ENCODE measurements around the gene LCTL. TPM values are rescaled to one million over a fixed set of nuclear protein-coding genes. Genes with fewer than 3 reads are reported as not detected.

Gene LCTL
- total and polyA plus RNA-seq, 10 of the 15 experiments (the other 5 are each of a cell fraction or from before 2014, with no cell fraction given), result 0.07 to 0.76 (median 0.40) TPM; not detected in 5

DNA sequence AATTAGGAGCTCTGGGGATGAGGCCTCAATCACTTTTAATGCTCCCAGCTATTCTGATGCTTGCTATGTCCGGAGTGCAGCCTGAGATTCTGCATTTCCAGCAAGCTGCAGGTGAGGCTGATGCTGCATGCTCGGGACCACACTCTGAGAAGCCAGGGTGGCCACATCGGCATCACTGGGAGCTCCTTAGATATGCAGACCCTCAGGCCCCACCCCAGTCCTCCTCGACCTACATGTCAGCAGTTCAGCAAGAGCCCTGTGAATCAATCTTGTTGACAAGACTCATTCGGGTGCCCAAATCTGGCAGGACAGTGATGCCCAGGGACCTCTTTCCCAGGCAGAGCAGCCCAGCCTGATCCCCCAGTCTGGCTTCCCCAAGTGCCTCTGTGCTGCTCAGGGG, 44.1 kb upstream of the LCTL start:
- no TSS peak for BruUV-seq (replicated peaks)
- WGBS (ENCODE audit: insufficient coverage, insufficient replicate concordance, low lambda C conversion rate, missing lambda C conversion rate), result 16% methylated on average over 5 of the region's 5 CpGs
- SMC1A ChIA-PET (ENCODE audit: uncharacterized antibody, unreplicated experiment), result no interaction called here
- no peaks in the 10 kb centered on the region for H4K20me1 ChIP-seq (ENCODE audit: control insufficient read depth, insufficient read depth)
- no peak overlapping the region for H2AFZ ChIP-seq (ENCODE audit: control insufficient read depth, low read depth, low read length)
- H3K27me3 ChIP-seq (replicated peaks in 1 of 2; ENCODE audit: control insufficient read depth in 2 of 2, insufficient read depth in 2 of 2, low read length in 1 of 2), result no peaks in the 10 kb centered on the region; a peak in 1 of 4 replicates
- DNase-seq (ENCODE audit: low read depth, low spot score), result no peak
- RAD21 ChIA-PET (ENCODE audit: unreplicated experiment), result no interaction called here
- POLR2A ChIA-PET, result no interaction called here
- intact Hi-C loops (cut with micrococcal nuclease; ENCODE audit: unreplicated experiment) (loop anchor here (10.0 kb wide), 1 partner anchor 95 kb away; the partner anchor contains the start of gene SMAD6), in situ Hi-C loops (cut with MboI) (loop anchor here (10.0 to 25.0 kb wide), 2 partner anchors 152 to 235 kb away; no protein-coding TSS in a partner anchor)
- H3K9me3 ChIP-seq (replicated peaks; ENCODE audit: control insufficient read depth, insufficient read depth, low read length), result no peaks in the 10 kb centered on the region
- no peak overlapping the region for H3K9ac ChIP-seq (ENCODE audit: control insufficient read depth, insufficient read depth, low read length)
- H3K79me2 ChIP-seq (ENCODE audit: control insufficient read depth, insufficient read depth, low read length), result no peaks in the 10 kb centered on the region
- no peak overlapping the region for H3K4me3 ChIP-seq
- H3K4me1 ChIP-seq (ENCODE audit: control insufficient read depth, insufficient read depth, low read length), result no peaks in the 10 kb centered on the region; the same call in 1 of the 2 replicates
- H3K4me2 ChIP-seq (ENCODE audit: control insufficient read depth, insufficient read depth), result no peak overlapping the region
- no peaks in the 10 kb centered on the region for H3K36me3 ChIP-seq (ENCODE audit: control insufficient read depth in 2 of 2, insufficient read depth in 2 of 2, low read length in 1 of 2)
- no peak for ATAC-seq
- CTCF ChIA-PET, result interaction anchor here (2.2 kb wide), 1 partner anchor 9 kb away, joined by 13 read pairs; no protein-coding TSS in a partner anchor
- no peak for FAIRE-seq
- H3K27ac ChIP-seq (ENCODE audit: control insufficient read depth, insufficient read depth), result no peak overlapping the region
- no peak for TF ChIP-seq SMAD1 (IDR thresholded peaks at IDR 0.05; ENCODE audit: low read depth, partially characterized antibody)
- no peak for TF ChIP-seq MEF2B (IDR thresholded peaks at IDR 0.05; ENCODE audit: partially characterized antibody, poor library complexity, severe bottlenecking)
- TF ChIP-seq, protein P1, sequence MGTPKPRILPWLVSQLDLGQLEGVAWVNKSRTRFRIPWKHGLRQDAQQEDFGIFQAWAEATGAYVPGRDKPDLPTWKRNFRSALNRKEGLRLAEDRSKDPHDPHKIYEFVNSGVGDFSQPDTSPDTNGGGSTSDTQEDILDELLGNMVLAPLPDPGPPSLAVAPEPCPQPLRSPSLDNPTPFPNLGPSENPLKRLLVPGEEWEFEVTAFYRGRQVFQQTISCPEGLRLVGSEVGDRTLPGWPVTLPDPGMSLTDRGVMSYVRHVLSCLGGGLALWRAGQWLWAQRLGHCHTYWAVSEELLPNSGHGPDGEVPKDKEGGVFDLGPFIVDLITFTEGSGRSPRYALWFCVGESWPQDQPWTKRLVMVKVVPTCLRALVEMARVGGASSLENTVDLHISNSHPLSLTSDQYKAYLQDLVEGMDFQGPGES (IDR thresholded peaks at IDR 0.05), result no peak
- TF ChIP-seq POU2F2 (IDR thresholded peaks at IDR 0.05; ENCODE audit: borderline replicate concordance, low read depth, low read length), result no peak
- TF ChIP-seq RAD21 (IDR thresholded peaks at IDR 0.05; ENCODE audit: insufficient read depth, low read depth, low read length), result no peak
- TF ChIP-seq, protein P2, sequence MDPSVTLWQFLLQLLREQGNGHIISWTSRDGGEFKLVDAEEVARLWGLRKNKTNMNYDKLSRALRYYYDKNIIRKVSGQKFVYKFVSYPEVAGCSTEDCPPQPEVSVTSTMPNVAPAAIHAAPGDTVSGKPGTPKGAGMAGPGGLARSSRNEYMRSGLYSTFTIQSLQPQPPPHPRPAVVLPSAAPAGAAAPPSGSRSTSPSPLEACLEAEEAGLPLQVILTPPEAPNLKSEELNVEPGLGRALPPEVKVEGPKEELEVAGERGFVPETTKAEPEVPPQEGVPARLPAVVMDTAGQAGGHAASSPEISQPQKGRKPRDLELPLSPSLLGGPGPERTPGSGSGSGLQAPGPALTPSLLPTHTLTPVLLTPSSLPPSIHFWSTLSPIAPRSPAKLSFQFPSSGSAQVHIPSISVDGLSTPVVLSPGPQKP (IDR thresholded peaks at IDR 0.05; ENCODE audit: low read depth, low read length), result no peak
- TF ChIP-seq, protein P3, sequence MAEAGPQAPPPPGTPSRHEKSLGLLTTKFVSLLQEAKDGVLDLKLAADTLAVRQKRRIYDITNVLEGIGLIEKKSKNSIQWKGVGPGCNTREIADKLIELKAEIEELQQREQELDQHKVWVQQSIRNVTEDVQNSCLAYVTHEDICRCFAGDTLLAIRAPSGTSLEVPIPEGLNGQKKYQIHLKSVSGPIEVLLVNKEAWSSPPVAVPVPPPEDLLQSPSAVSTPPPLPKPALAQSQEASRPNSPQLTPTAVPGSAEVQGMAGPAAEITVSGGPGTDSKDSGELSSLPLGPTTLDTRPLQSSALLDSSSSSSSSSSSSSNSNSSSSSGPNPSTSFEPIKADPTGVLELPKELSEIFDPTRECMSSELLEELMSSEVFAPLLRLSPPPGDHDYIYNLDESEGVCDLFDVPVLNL (IDR thresholded peaks at IDR 0.05; ENCODE audit: low read depth, low read length), result no peak
- no peak for TF ChIP-seq MYB (IDR thresholded peaks at IDR 0.05; ENCODE audit: borderline replicate concordance, low read depth, low read length)
- no peak for TF ChIP-seq NR2C1 (IDR thresholded peaks at IDR 0.05)
- TF ChIP-seq GATAD2B (conservative IDR thresholded peaks at IDR 0.05; ENCODE audit: low read depth), result no peak
- no peak for TF ChIP-seq CREB1 (IDR thresholded peaks at IDR 0.05; ENCODE audit: low read depth)
- no peak for TF ChIP-seq NFIC (IDR thresholded peaks at IDR 0.05; ENCODE audit: low read depth, low read length)
- no peak for TF ChIP-seq MYC (IDR thresholded peaks at IDR 0.05; ENCODE audit: insufficient read depth, insufficient read length, insufficient replicate concordance, low read length, severe bottlenecking)
- TF ChIP-seq, protein P4, sequence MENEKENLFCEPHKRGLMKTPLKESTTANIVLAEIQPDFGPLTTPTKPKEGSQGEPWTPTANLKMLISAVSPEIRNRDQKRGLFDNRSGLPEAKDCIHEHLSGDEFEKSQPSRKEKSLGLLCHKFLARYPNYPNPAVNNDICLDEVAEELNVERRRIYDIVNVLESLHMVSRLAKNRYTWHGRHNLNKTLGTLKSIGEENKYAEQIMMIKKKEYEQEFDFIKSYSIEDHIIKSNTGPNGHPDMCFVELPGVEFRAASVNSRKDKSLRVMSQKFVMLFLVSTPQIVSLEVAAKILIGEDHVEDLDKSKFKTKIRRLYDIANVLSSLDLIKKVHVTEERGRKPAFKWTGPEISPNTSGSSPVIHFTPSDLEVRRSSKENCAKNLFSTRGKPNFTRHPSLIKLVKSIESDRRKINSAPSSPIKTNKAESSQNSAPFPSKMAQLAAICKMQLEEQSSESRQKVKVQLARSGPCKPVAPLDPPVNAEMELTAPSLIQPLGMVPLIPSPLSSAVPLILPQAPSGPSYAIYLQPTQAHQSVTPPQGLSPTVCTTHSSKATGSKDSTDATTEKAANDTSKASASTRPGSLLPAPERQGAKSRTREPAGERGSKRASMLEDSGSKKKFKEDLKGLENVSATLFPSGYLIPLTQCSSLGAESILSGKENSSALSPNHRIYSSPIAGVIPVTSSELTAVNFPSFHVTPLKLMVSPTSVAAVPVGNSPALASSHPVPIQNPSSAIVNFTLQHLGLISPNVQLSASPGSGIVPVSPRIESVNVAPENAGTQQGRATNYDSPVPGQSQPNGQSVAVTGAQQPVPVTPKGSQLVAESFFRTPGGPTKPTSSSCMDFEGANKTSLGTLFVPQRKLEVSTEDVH (IDR thresholded peaks at IDR 0.05; ENCODE audit: low read depth, partially characterized antibody), result no peak

All from GM12878 (cell line).